Thoracic aorta (tissue), 2 donors: ENCODE results near the gene ERO1B. TPM values are rescaled to one million over a fixed set of nuclear protein-coding genes. Genes with fewer than 3 reads are reported as not detected.

Source experiments
- ATAC-seq: fragments of 150-250 bp; one replicate; pipeline ENCODE4 v1.8.0; 2017; ENCODE audit warnings: low read depth; ENCODE audit not compliant: insufficient number of reproducible peaks, low FRiP score
- DNase-seq: peaks from one replicate; pipeline ENCODE4 v3.0.0-alpha.2; 2020; ENCODE audit warnings: low spot score
- H3K27ac ChIP-seq, 2 donors: fragments of 200-600 bp; sonication (generic); 1 replicate in 1 of 2; 2 replicates in 1 of 2; pipeline ENCODE4 v1.5.1; 2016; ENCODE audit warnings: mild to moderate bottlenecking in 2 of 2, moderate library complexity in 2 of 2
- H3K27me3 ChIP-seq: fragments of 200-600 bp; sonication (generic); replicated peaks from 2 replicates; pipeline ENCODE4 v1.6.0; 2016; ENCODE audit warnings: mild to moderate bottlenecking; ENCODE audit not compliant: insufficient read depth
- H3K36me3 ChIP-seq: fragments of 200-600 bp; sonication (generic); one replicate; pipeline ENCODE4 v1.5.1; 2016
- H3K4me1 ChIP-seq, 2 donors: fragments of 200-600 bp; sonication (generic); 1 replicate in 1 of 2; 2 replicates in 1 of 2; pipeline versions ENCODE4 v1.5.1 to v1.6.0; 2016; ENCODE audit warnings: low read depth in 2 of 2, mild to moderate bottlenecking in 1 of 2; ENCODE audit not compliant: control insufficient read depth in 1 of 2
- H3K4me3 ChIP-seq: fragments of 200-600 bp; sonication (generic); 2 replicates; pipeline ENCODE4 v1.5.1; 2016; ENCODE audit warnings: mild to moderate bottlenecking
- H3K9me3 ChIP-seq: fragments of 200-600 bp; sonication (generic); 2 replicates; pipeline ENCODE4 v1.5.1; 2016
- total RNA-seq, 2 donors: library from RNA; depleted of rRNA; stranded (reverse); fragments of >200 nt; gene quantifications; one replicate each; pipeline versions ENCODE4 v1.1.0 to v1.2.3, GENCODE V29; 2016
- TF ChIP-seq, protein P1 (sequence below): fragments of 200-600 bp; sonication (generic); IDR thresholded peaks from one replicate; pipeline ENCODE4 v1.5.1; 2019; ENCODE audit warnings: antibody characterized with exemption

Gene ERO1B
- total RNA-seq, 2 donors from 2014 or later = 20.8 to 33.3 TPM

DNA sequence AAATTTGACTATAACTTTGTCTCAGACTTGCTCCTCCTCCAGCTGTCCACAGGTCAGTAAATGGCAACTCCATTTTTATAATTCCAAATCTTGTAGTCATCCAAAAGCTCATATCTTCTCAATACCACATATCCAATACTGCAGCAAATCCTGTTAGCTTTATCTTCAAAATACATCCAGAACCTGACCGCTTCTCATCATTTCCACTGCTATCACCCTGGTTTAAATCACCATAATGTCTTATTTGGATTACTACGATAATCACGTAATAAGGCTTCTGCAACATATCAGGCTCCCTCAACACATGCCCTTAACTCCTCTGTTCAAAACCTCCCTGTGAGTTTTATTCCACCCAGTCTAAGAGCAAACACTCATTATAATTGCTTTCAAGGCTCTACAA, 34.5 kb downstream of the ERO1B start:
- DNase-seq = no peak
- Histone ChIP-seq H3K27ac (no peak overlapping the region), H3K4me3 (no peak overlapping the region), H3K27me3 (no peaks in the 10 kb centered on the region), H3K4me1 (no peaks in the 10 kb centered on the region), H3K36me3 (no peaks in the 10 kb centered on the region), H3K9me3 (no peaks in the 10 kb centered on the region)
- ATAC-seq = no peak
- TF ChIP-seq, protein P1, sequence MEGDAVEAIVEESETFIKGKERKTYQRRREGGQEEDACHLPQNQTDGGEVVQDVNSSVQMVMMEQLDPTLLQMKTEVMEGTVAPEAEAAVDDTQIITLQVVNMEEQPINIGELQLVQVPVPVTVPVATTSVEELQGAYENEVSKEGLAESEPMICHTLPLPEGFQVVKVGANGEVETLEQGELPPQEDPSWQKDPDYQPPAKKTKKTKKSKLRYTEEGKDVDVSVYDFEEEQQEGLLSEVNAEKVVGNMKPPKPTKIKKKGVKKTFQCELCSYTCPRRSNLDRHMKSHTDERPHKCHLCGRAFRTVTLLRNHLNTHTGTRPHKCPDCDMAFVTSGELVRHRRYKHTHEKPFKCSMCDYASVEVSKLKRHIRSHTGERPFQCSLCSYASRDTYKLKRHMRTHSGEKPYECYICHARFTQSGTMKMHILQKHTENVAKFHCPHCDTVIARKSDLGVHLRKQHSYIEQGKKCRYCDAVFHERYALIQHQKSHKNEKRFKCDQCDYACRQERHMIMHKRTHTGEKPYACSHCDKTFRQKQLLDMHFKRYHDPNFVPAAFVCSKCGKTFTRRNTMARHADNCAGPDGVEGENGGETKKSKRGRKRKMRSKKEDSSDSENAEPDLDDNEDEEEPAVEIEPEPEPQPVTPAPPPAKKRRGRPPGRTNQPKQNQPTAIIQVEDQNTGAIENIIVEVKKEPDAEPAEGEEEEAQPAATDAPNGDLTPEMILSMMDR = no peak

DNA sequence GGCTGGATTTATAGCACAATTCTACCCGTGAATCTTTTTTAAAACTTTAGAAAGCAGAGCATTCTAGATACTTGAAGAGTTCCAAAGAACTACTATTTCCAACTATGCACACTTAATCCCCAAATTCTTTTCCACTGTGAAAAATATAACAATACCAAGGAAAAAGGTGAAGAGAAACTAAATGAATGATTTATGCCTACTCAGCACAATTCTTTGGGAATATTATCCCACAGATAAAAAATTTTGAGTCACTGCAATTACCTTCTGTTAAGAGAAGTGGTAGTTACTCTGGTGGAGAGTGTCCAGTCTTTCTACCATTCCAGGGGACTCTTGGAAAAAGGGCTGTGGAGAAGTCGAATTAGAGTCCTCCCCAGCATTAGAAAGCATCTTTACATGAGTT, 39.2 kb downstream of the ERO1B start:
- Histone ChIP-seq H3K27ac (no peak overlapping the region), H3K4me1 (no peaks in the 10 kb centered on the region), H3K36me3 (no peaks in the 10 kb centered on the region), H3K9me3 (no peaks in the 10 kb centered on the region), H3K4me3 (no peak overlapping the region), H3K27me3 (no peaks in the 10 kb centered on the region)
- TF ChIP-seq, protein P1 = no peak
- ATAC-seq = no peak
- no peak for DNase-seq

DNA sequence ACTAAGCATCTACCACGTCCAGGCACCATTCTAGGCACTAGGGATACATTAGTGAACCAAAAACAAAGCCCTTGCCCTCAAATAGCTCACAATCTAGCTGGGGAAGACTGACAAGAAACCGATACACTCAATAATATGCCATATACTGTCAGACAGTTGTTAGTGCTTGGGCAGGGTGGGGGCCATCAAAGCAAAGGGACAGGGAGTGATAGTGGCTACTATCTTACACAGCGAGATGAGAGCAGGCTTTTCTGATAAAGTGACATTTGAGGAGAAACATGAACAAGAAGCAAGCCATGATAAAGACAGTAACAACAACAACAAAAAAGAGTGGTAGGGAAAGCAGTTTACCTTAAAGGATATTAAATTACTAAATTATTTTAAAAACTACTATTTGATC, 41.1 kb downstream of the ERO1B start:
- Histone ChIP-seq H3K27me3 (no peaks in the 10 kb centered on the region), H3K27ac (no peak overlapping the region), H3K4me3 (no peak overlapping the region), H3K36me3 (no peaks in the 10 kb centered on the region), H3K9me3 (no peaks in the 10 kb centered on the region), H3K4me1 (no peaks in the 10 kb centered on the region)
- TF ChIP-seq, protein P1 = no peak
- ATAC-seq = no peak
- DNase-seq = no peak

DNA sequence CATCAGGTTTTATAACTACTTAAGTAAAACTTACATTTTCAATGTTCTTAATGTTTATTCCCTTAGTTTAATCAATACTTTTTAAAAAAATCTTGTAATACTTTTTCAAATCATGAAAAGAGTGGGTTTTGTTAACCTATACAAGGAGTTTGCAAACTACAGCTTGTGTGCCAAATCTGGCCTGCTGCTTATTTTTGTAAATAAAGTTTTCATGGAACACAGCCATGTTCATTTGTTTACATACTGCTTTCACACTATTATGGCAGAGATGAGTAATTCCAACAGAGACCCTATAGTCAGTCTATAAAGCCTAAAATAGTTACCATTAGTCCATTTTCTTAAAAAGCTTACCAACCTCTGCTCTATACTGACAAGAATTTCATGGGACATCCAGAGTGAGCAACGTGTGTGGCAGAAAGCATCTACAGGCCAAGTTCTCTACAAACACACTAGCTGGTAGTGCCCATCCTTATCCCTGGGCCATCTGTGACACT, 42.6 kb downstream of the ERO1B start:
- TF ChIP-seq, protein P1 = no peak
- no peaks in the 10 kb centered on the region for H3K36me3 ChIP-seq
- DNase-seq = no peak
- no peak overlapping the region for H3K4me3 ChIP-seq
- no peaks in the 10 kb centered on the region for H3K4me1 ChIP-seq
- no peaks in the 10 kb centered on the region for H3K9me3 ChIP-seq
- no peak overlapping the region for H3K27ac ChIP-seq
- no peak for ATAC-seq
- H3K27me3 ChIP-seq = no peaks in the 10 kb centered on the region

DNA sequence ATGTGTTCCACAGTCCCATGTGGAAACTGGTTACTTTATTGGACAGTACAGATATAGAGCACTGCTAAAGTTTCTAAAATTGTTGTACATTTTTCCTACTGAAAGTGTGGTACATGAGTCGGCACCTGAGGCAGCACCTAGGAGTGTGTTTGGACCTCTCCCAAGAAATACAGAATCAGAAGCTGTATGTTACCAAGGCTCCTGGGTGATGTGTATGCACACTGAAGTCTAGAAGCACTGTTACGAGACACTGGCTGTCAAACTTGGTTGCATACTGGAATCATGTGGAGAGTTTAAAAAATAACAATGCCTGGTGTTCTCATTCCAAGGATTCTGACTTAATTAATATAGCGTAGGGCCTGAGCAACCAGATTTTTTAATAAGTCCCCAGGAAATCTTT, 46.6 kb downstream of the ERO1B start:
- DNase-seq (no peak), ATAC-seq (no peak)
- Histone ChIP-seq H3K27me3 (no peaks in the 10 kb centered on the region), H3K27ac (no peak overlapping the region), H3K9me3 (no peaks in the 10 kb centered on the region), H3K4me3 (no peak overlapping the region), H3K4me1 (no peaks in the 10 kb centered on the region), H3K36me3 (no peaks in the 10 kb centered on the region)
- TF ChIP-seq, protein P1 = no peak
